PFSK-1 (cell line): ENCODE results near the gene PLCXD1.

Experiments
- POLR2AphosphoS5 ChIP-seq: IDR thresholded peaks from 2 replicates; pipeline ENCODE4 v1.6.1; 2012; ENCODE audit warnings: low read depth, mild to moderate bottlenecking, control low read depth, low read length, moderate library complexity
- TAF1 ChIP-seq: IDR thresholded peaks from 2 replicates; pipeline ENCODE4 v1.6.1; 2012; ENCODE audit warnings: low read length, control low read depth, borderline replicate concordance; ENCODE audit not compliant: insufficient read depth
- TF ChIP-seq, protein P1 (sequence below), 2 experiments: IDR thresholded peaks; 2 replicates each; pipeline versions ENCODE4 v1.6.1 to v1.8.0; 2011 to 2012; ENCODE audit warnings: low read depth in 2 of 2, low read length in 2 of 2, control low read depth in 1 of 2, inconsistent platforms in 1 of 2, mild to moderate bottlenecking in 1 of 2, moderate library complexity in 1 of 2; ENCODE audit not compliant: insufficient read depth in 1 of 2

DNA sequence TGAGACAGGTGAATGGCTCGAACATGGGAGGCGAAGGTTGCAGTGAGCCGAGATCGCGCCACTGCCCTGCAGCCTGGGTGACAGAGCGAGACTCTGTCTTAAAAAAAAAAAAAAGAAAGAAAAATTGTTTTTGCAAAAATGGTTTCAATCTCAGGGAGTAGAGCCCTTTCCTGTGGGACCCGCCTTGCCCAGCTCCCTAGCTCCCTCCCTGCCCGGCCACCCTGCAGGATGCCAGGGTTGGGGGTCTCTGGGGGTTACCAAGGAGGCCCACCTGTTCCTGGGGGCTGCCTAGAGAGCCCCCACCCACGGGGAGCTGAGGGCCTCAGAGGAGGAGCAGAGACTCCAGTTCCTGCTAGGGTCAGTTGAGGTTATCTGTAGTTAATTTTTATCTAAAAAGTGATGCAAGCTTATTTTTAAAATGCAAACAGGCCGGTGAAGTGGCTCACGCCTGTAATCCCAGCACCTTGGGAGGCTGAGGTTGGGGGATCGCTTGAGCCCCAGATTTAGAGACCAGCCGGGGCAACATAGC, 18.7 kb upstream of the PLCXD1 start:
- TF ChIP-seq TAF1, result no peak
- no peak for TF ChIP-seq POLR2AphosphoS5
- TF ChIP-seq, protein P1, sequence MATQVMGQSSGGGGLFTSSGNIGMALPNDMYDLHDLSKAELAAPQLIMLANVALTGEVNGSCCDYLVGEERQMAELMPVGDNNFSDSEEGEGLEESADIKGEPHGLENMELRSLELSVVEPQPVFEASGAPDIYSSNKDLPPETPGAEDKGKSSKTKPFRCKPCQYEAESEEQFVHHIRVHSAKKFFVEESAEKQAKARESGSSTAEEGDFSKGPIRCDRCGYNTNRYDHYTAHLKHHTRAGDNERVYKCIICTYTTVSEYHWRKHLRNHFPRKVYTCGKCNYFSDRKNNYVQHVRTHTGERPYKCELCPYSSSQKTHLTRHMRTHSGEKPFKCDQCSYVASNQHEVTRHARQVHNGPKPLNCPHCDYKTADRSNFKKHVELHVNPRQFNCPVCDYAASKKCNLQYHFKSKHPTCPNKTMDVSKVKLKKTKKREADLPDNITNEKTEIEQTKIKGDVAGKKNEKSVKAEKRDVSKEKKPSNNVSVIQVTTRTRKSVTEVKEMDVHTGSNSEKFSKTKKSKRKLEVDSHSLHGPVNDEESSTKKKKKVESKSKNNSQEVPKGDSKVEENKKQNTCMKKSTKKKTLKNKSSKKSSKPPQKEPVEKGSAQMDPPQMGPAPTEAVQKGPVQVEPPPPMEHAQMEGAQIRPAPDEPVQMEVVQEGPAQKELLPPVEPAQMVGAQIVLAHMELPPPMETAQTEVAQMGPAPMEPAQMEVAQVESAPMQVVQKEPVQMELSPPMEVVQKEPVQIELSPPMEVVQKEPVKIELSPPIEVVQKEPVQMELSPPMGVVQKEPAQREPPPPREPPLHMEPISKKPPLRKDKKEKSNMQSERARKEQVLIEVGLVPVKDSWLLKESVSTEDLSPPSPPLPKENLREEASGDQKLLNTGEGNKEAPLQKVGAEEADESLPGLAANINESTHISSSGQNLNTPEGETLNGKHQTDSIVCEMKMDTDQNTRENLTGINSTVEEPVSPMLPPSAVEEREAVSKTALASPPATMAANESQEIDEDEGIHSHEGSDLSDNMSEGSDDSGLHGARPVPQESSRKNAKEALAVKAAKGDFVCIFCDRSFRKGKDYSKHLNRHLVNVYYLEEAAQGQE (IDR thresholded peaks at IDR 0.05; ENCODE audit: insufficient read depth in 1 of 2, low read depth in 2 of 2, low read length in 2 of 2), result no peak
